Natural killer cell (primary cell): ENCODE measurements around the gene PRDM4. TPM values are rescaled to one million over a fixed set of nuclear protein-coding genes. Genes with fewer than 3 reads are reported as not detected.

Source experiments
- ATAC-seq, 3 donors: fragments of 150-1000 bp in 2 of 3; fragments of 200-7000 bp in 1 of 3; cut with Tn5 transposase; 1 replicate in 1 of 3; 2 replicates in 2 of 3; pipeline ENCODE4 v1.10.0; 2021; ENCODE audit warnings: mild to moderate bottlenecking in 2 of 3, moderate library complexity in 2 of 3
- DNase-seq, 2 donors: peaks; one replicate each; pipeline versions ENCODE4 v3.0.0 to v3.0.0-alpha.2; 2013 to 2021; ENCODE audit warnings: mixed read lengths in 1 of 2
- H3K27ac ChIP-seq: one replicate; pipeline ENCODE4 v1.5.1; 2013; ENCODE audit warnings: mild to moderate bottlenecking, low read length
- H3K27me3 ChIP-seq: one replicate; pipeline ENCODE4 v1.6.1; 2013; ENCODE audit warnings: low read length; ENCODE audit not compliant: control insufficient read depth, insufficient read depth
- H3K36me3 ChIP-seq: one replicate; pipeline ENCODE4 v1.6.1; 2013; ENCODE audit warnings: low read length; ENCODE audit not compliant: control insufficient read depth, insufficient read depth
- H3K4me1 ChIP-seq: one replicate; pipeline ENCODE4 v1.6.1; 2013; ENCODE audit warnings: low read length; ENCODE audit not compliant: control insufficient read depth, insufficient read depth
- H3K4me3 ChIP-seq: one replicate; pipeline ENCODE4 v1.5.1; 2013; ENCODE audit warnings: low read length
- H3K9me3 ChIP-seq: one replicate; pipeline ENCODE4 v1.6.1; 2013; ENCODE audit warnings: low read length; ENCODE audit not compliant: control insufficient read depth, insufficient read depth
- H3K27ac Mint-ChIP-seq, 2 donors: one replicate each; pipeline ENCODE4 v1.8.0; 2022; ENCODE audit warnings: mild to moderate bottlenecking in 2 of 2, mixed read lengths in 2 of 2, moderate library complexity in 1 of 2
- H3K27me3 Mint-ChIP-seq, 2 donors: one replicate each; pipeline ENCODE4 v1.8.0; 2022; ENCODE audit warnings: low read depth in 2 of 2, mixed read lengths in 2 of 2
- H3K36me3 Mint-ChIP-seq: one replicate; pipeline ENCODE4 v1.8.0; 2022; ENCODE audit warnings: mixed read lengths
- H3K4me1 Mint-ChIP-seq, 2 donors: one replicate each; pipeline ENCODE4 v1.8.0; 2022; ENCODE audit warnings: mixed read lengths in 2 of 2
- H3K4me3 Mint-ChIP-seq: one replicate; pipeline ENCODE4 v1.8.0; 2022; ENCODE audit warnings: mild to moderate bottlenecking, moderate library complexity, mixed read lengths
- H3K9me3 Mint-ChIP-seq, 2 donors: one replicate each; pipeline ENCODE4 v1.8.0; 2022; ENCODE audit warnings: mixed read lengths in 2 of 2
- CTCF ChIP-seq: fragments of 200-600 bp; IDR thresholded peaks from one replicate; pipeline ENCODE4 v1.8.0; 2022; ENCODE audit warnings: antibody characterized with exemption
- WGBS: methylation state at CpG from one replicate; pipeline ENCODE4 v1.1.7; 2013; ENCODE audit warnings: missing lambda C conversion rate; ENCODE audit not compliant: insufficient coverage; 5-methylcytosine and 5-hydroxymethylcytosine counted together
- intact Hi-C: fragments of 100-400 bp; cut with micrococcal nuclease; formaldehyde crosslinking; loops from one replicate; pipeline ENCODE4 v1.14.2; 2022
- total RNA-seq, 4 donors: library from RNA; stranded (reverse); fragments of 120-200 nt in 1 of 4; gene quantifications; one replicate each; pipeline versions ENCODE4 v1.2.3 to v1.2.4, GENCODE V29; 2013 to 2022

PRDM4 gene
- total RNA-seq, 3 donors from 2014 or later (not counting 1 experiment from before 2014, with no cell fraction given), result 37.0 to 49.5 (median 40.5) TPM

GRCh38 chr12:107684990-107685359, 76.0 kb downstream of the PRDM4 start:
- peaks cover 3 to 8% of the 10 kb centered on the region in 2 donors for H3K27me3 Mint-ChIP-seq
- intact Hi-C loops, result loop anchor here (1.0 kb wide), 1 partner anchor 76 kb away; the partner anchor contains the start of gene PRDM4
- Histone ChIP-seq H3K4me3 (peak overlapping the region; percentile 80), H3K27ac (peak overlapping the region; percentile 65), H3K9me3 (no peaks in the 10 kb centered on the region), H3K27me3 (no peaks in the 10 kb centered on the region), H3K36me3 (peaks cover 15% of the 10 kb centered on the region), H3K4me1 (peaks cover 15% of the 10 kb centered on the region)
- H3K4me1 Mint-ChIP-seq, result peaks cover 28 to 31% of the 10 kb centered on the region in 2 donors
- H3K27ac Mint-ChIP-seq, result peak overlapping the region; percentile 97 to 99
- H3K9me3 Mint-ChIP-seq, result no peaks in the 10 kb centered on the region
- H3K4me3 Mint-ChIP-seq, result peak overlapping the region; percentile 99
- no peak for ATAC-seq
- no peak for TF ChIP-seq CTCF
- H3K36me3 Mint-ChIP-seq, result peaks cover 8% of the 10 kb centered on the region
- WGBS, result 38% methylated on average over 8 of the region's 9 CpGs
- DNase-seq, result peak in 1 of 2 donors; percentile 54

- WGBS, result 100% methylated on average over 1 of the region's 3 CpGs
- no peak overlapping the region for H3K27ac ChIP-seq
These were observed 76.7 kb downstream of the PRDM4 start for GRCh38 chr12:107684029-107684795.

More at GRCh38 chr12:107684029-107684795, 76.7 kb downstream of the PRDM4 start:
- no peak for TF ChIP-seq CTCF
- Histone ChIP-seq H3K4me1 (peaks cover 15% of the 10 kb centered on the region), H3K36me3 (peaks cover 10% of the 10 kb centered on the region), H3K4me3 (no peak overlapping the region), H3K27me3 (no peaks in the 10 kb centered on the region), H3K9me3 (no peaks in the 10 kb centered on the region)
- H3K27me3 Mint-ChIP-seq, result peaks cover 3 to 8% of the 10 kb centered on the region in 2 donors
- H3K36me3 Mint-ChIP-seq, result peaks cover 8% of the 10 kb centered on the region
- intact Hi-C loops, result no loop called here
- H3K9me3 Mint-ChIP-seq, result no peaks in the 10 kb centered on the region
- H3K4me1 Mint-ChIP-seq, result peaks cover 28 to 31% of the 10 kb centered on the region in 2 donors
- ATAC-seq (no peak), DNase-seq (no peak)
- H3K4me3 Mint-ChIP-seq, result peak overlapping the region; percentile 99
- H3K27ac Mint-ChIP-seq, result peak overlapping the region; percentile 97 to 99

Other genes with a start within 250 kb of the PRDM4 start
- gene PWP1, start 75.3 kb downstream of the PRDM4 start, total RNA-seq, result 10 to 100 TPM; 22.2 to 26.5 (median 26.3) TPM
- not detected for gene ASCL4, start 13.6 kb upstream of the PRDM4 start, total RNA-seq